GM18867 (cell line): ENCODE results near the gene NFKBIL1.
"Not testable (repeated sequence)": the region's sequence is repeated elsewhere in the genome, so short reads cannot be mapped to it uniquely, and the experiment has no call there.

Experiments used
- ATAC-seq: cut with Tn5 transposase; IDR thresholded peaks from one replicate; pipeline ENCODE4 v1.9.1; 2021; ENCODE audit warnings: mild to moderate bottlenecking, moderate library complexity; ENCODE audit not compliant: unreplicated experiment

Gene NFKBIL1

DNA sequence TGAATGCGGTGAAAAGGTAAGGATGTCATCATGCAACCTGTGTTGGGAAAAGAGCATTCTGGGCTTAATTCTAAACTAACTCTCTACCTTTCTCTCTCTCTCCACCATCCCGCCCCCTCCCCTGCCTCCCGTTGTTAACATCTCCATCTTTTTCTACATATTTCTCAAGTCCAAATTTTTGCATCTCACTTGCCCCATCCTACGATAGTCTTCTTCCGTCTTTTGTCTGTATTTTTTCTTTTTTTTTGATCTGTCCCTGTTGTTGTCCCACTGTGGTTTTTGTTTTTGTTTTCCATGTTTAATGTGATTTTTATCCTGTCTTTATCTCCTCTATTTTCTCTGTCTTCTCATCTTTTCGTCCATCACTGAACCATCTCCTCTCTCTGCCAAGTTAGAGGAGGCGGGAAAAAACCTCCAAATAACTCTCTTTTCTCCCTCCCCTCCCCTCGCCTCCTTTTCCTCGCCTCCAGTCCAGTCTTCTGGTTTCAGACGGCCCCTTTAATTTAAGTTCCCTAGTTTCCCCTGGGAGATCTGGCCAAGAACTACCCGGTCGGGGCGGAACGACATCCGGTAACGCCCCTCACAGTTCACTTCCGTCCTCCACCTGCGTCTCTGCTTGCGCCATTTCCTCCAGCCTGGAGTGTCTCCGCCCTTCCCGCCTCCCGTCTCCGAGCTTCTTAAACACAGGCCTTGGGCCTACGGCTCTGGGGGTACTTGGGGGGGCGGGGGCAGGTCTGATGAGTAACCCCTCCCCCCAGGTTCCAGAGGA, at the start of gene NFKBIL1:
NFKBIL1 (plus strand) TSS at position 651 of the 769 bp plus-strand sequence; CDS start at position 738, 87 bp downstream.
- peak; percentile 75 for ATAC-seq

- no peak for ATAC-seq
Observed at GRCh38 chr6:31498748-31499147, 48.7 kb upstream of the NFKBIL1 start.

DNA sequence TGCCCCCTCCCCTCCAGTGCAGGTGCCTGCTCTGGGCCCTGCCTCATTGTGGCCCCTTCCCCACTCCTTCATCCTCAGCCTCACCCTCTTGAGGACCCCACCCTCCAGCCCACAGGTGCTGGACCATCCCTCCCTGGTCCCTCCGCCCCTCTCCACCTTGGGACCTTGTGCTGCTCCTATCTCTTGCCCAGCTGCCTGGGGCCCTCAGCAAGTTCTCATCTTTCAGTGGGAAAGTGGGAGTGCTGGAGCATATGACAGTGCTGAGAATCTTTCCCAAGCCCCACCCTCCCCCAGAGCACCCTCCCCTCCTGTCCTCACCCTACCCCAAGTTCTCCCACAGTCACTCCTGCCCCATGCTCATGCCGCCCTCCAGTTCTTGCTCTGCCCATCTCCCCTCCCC, 47.8 kb upstream of the NFKBIL1 start:
- ATAC-seq = not testable (repeated sequence)

DNA sequence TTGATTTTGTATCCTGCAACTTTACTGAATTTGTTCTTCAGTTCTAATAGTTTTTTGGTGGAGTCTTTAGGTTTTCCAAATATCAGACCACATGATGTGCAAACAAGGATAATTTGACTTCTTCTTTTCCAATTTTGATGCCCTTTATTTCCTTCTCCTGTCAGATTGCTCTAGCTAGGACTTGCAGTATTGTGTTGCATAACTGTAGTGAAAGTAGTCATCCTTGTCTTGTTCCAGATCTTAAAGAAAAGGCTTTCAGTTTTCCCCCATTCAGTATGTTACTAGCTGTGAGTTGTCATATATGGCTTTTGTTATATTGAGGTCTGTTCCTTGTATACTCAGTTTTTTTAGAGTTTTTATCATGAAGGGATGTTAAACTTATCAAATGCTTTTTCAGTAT, 44.8 kb upstream of the NFKBIL1 start:
- ATAC-seq = no peak

GRCh38 chr6:31509036-31509435, 38.4 kb upstream of the NFKBIL1 start:
- not testable (repeated sequence) for ATAC-seq

DNA sequence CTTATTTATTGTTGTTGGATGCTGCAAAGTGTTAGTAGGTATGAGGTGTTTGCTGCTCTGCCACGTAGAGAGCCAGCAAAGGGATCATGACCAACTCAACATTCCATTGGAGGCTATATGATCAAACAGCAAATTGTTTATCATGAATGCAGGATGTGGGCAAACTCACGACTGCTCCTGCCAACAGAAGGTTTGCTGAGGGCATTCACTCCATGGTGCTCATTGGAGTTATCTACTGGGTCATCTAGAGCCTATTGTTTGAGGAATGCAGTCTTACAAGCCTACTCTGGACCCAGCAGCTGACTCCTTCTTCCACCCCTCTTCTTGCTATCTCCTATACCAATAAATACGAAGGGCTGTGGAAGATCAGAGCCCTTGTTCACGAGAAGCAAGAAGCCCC, 37.4 kb upstream of the NFKBIL1 start:
- no peak for ATAC-seq

DNA sequence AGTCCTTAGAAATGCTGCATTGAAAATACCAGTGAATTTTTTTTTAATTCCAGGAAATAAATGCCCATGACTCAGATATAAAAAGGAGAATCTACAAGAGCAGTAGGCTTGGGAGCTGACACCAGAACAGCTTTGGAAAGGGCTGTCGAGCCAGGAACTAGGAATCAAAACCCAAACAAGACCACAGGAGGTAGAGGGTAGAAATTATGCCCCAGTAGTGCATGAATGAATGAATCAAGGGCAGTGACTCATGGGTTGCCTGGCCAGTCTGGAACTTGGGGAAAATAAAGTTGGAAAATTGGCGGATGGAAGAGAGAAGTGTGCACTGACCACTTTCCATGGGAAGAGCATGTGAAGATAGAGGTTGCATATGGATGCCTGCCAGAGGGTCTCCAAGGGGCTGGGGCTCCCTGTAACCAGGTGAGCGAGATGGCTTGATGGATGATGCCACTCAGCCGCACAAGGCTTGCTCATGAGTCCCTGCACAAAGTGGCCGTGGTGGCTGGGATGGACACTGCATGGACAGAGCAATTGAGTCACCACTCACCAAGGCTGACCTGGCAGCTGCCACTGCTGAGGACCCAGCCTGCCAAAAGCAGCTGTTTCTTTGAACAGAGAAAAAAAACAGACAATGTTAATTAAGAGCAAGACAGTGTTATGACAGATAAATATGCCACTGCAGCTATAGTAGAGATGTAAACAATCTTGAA, 33.8 kb upstream of the NFKBIL1 start:
- no peak for ATAC-seq

GRCh38 chr6:31521835-31522234, 25.6 kb upstream of the NFKBIL1 start:
- no peak for ATAC-seq

DNA sequence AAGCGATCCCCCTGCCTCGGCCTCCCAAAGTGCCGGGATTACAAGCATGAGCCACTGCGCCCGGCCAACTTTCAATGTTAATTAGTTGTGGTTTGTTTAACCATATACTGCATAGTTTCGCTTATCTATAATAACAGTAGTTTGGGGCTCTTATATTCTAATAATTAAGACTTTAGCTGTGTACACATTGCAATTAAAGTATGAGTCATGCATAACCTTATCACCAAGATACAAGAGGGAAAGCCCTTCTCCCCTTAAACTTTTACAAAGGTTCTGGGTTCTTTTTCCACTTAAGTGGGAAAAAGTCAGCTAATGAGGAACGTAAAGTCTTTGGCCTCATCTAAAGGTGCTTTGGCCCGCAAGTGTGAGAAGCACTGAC, 21.9 kb upstream of the NFKBIL1 start:
- ATAC-seq = no peak

DNA sequence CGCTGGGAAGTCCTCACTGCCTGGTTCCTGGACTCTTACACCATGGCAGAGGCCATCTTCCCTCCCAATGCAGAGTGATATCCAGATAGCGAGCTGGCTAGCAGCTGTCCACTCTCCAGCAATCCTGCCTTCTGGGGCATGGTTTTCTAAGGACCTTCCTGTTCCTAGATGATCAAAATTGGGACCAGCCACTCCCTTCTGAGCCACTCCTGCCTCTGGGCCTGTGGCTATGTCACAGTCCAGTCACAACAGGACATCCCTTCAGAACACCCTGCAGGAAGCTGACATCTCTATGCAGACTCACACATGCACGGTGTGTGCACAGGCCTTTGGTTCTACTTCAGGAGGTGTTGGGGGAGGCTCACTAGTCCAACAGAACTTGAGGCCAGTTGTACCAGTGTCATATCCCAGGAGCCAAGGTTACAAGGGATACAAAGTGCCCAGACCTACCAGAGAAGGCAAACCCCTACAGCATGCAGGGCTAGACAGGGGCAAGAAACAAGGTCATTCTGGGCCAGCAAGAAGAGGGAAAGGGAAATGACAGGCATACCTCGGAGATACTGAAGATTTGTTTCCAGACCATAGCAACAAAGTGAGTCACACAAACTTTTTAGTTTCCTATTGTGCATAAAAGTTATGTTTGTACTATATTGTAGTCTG, 21.3 kb upstream of the NFKBIL1 start:
- ATAC-seq = no peak

- ATAC-seq = no peak
Observed at GRCh38 chr6:31528307-31528777, 19.1 kb upstream of the NFKBIL1 start.

DNA sequence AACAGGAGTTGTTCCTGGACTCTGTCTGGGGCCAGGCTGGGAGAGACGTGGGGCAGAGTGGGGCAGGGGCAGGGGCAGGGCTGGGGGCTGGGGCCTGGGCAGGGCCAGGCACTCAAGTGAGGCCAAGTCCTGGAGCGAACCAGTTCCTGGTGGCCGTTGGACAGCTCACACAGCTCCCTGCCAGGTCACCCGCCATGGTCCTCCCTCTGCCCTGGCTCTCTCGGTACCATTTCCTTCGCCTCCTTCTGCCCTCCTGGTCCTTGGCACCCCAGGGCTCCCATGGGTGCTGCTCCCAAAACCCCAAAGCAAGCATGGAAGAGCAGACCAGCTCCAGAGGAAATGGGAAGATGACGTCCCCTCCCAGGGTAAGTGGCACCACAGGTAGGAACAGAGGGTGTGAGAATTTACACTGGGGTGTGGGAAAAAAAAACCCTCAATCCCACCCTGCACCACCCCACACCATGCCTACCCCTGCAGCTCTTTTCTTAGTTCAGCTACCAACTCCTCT, 18.5 kb upstream of the NFKBIL1 start, which contains the start of gene MCCD1:
MCCD1 (plus strand) TSS at position 142 of the 508 bp plus-strand sequence; CDS start at position 195, 53 bp downstream.
- no peak for ATAC-seq

GRCh38 chr6:31529329-31530150, 17.9 kb upstream of the NFKBIL1 start:
- no peak for ATAC-seq

- ATAC-seq = no peak
Observed at GRCh38 chr6:31530659-31531058, 16.7 kb upstream of the NFKBIL1 start.

- ATAC-seq = no peak
Observed at GRCh38 chr6:31531162-31531561, 16.2 kb upstream of the NFKBIL1 start.

DNA sequence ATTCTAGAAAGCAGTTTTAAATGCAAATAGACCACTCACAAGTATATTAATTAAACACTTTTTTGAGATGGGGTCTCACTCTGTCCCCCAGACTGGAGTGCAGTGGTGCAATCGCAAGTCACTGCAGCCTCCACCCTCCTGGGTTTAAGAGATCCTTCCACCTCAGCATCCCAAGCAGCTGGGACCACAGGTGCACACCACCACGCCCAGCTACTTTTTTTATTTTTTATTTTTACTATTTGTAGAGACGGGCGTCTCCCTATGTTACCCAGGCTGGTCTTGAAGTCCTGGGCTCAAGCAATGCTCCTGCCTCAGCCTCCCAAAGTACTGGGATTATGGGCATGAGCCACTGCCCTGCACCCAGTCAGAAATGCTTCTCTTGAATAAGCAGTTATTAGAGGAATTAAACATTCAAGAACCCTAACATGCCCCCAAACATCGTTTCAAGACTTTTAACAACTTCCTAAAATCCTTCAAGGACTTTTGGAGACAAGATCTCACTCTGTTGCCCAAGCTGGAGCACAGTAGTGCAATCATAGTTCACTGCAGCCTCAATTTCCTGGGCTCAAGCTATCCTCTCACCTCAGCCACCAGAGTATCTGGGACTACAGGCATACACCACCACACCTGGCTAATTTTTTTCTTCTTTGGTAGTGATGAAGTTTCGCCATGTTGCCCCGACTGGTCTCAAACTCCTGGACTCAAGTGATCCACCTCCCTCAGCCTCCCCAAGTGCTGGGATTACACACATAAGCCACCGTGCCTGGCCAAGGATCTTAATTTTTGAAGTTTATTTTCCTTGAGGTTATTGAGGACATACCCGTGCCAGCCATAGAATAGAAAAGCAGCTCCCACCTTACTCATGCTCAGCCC, 15.4 kb upstream of the NFKBIL1 start:
- ATAC-seq = no peak

DNA sequence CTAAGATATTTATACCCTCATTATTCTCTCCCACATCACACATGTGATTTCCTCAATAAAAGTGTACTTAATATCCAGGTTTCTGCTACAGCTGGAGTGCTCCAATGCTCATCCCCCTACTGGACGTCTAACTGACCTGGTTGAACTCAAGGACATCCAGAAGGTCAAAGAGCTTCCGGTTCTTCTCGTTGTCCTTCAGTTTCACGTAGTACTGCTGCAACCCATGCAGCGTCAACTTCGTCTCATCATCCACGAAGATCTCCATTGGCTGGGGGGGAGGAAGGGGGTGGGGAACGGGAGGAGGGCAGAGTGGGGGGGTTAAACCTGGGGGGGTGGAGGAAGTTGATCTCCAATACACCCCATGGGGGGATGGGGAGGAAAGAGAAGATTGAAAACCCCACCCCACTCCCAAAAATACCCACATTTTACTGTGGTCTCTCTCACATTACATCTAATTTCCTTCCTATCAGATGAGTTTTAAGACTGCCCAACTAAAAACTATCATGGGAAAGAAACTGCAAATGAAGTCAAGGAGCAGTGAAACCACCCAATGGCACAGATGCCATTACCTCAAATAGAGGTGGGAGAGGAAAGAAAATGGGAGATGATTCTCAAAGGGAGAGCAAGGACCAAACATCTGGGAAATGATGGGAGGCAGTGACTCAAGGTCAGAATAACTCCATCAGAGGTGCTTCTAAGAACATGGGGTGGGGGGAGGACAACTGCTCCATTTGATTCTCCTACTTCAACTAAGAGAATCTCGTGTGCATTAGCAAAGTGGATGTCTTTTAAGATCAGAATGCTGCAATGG, 14.6 kb upstream of the NFKBIL1 start:
- ATAC-seq = no peak

GRCh38 chr6:31533455-31533841, 14.0 kb upstream of the NFKBIL1 start:
- no peak for ATAC-seq

- ATAC-seq = no peak
Observed at GRCh38 chr6:31534011-31534410, 13.4 kb upstream of the NFKBIL1 start.
